Measurements from ENCODE around the gene PGBD1. TPM values are rescaled to one million over a fixed set of nuclear protein-coding genes. Genes with fewer than 3 reads are reported as not detected.
A peak's percentile ranks its signal among the peaks of the same experiment; 100 is the strongest.

The PGBD1 gene
- total RNA-seq, 1 experiment from 2014 or later: 12.0 TPM

DNA sequence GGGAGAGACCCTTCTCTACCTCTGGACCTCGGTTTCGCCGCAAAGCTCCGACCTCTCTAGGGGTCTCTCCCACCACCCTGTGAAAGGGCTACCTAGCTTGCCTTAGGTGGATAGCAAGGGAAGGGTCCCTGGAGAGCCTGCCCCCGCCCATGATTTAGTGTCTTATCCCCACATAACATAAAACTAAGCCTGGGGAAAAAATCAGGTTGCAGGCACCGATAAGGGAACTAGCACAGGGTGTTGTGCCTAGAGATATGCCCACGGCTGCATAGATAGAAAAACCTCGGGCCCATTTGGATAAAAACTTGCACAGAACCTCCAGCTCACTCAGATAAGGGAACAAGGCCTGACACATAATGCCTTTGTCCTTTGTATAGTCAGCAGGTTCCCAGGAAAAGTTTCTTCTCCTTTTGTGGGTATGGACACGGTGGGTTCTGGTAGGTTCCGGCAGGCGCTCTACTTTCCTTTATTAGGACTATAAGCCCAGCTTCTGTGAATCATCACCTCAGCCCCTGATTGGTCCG, 53.7 kb downstream of the PGBD1 start:
- no peak for DNase-seq (ENCODE audit: low spot score)

GRCh38 chr6:28335564-28336283, 54.4 kb downstream of the PGBD1 start, which contains the start of gene ZSCAN31:
TSS of gene ZSCAN31 (minus strand) at chr6:28336148. CDS start at chr6:28329683, 6,465 bp downstream.
- DNase-seq (ENCODE audit: low spot score): peak; percentile 98

- peak; percentile 61 for DNase-seq (ENCODE audit: low spot score)
Observed at GRCh38 chr6:28336284-28337120, 55.1 kb downstream of the PGBD1 start.

GRCh38 chr6:28337121-28337520, 55.7 kb downstream of the PGBD1 start:
- no peak for DNase-seq (ENCODE audit: low spot score)

GRCh38 chr6:28340310-28341095, 59.1 kb downstream of the PGBD1 start:
- DNase-seq (ENCODE audit: low spot score): no peak

DNA sequence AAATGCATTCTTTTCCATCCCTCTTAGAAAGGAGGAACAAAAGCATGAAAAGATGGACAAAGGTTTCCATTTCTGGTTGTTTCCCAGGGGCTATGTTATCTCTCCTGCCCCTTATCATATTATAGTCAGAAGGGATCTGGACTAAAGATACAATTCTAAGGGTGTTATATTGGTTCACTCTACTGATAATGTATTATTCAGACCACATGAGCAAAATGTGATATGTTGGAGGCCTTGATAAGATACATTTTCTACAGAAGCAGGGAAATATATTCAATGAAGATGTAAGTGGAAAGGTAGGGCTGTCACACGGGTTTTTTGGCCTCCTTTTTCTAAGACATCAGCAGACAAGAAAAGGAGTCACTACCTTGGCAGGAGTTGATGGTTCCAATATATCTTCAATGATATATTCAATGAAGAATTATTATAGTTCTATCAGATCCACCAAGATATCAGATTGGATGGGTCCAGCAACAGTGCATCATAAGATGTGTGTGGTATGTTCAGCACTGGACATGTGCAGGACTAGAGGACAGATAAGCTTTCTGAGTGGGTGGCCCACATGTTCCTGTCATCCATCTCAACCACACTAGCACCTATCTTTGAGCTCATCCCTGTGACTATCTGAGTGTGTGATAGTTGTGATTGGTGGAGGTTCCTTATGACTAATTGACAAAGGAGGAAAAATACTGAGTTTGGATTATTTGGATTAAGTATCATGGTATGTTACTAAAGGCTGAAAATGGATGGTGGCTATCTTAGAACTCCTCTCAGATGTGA, 62.7 kb downstream of the PGBD1 start:
- no peak for DNase-seq (ENCODE audit: low spot score)

GRCh38 chr6:28345201-28345600, 63.8 kb downstream of the PGBD1 start:
- DNase-seq (ENCODE audit: low spot score): no peak

DNA sequence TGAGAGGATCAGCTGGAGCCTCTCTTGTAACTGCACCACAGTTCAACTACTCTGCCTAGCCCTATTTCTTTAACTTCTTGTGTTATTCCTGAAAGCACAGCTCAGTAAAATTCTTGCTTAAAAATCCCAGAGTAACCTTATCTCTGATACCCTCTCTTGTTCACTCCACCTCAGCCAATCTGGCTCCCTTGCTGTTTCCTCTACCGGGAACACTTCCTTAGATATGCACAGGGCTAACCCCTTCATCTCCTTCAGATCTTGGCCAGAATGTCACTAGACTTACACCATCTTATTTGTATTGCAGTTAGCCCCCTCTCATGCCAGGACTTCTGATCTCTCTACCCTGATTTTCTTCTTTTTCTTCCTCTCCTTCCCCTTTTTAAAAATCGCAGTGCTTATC, 65.7 kb downstream of the PGBD1 start:
- no peak for DNase-seq (ENCODE audit: low spot score)

GRCh38 chr6:28349344-28349891, 68.0 kb downstream of the PGBD1 start:
- no peak for DNase-seq (ENCODE audit: low spot score)

DNA sequence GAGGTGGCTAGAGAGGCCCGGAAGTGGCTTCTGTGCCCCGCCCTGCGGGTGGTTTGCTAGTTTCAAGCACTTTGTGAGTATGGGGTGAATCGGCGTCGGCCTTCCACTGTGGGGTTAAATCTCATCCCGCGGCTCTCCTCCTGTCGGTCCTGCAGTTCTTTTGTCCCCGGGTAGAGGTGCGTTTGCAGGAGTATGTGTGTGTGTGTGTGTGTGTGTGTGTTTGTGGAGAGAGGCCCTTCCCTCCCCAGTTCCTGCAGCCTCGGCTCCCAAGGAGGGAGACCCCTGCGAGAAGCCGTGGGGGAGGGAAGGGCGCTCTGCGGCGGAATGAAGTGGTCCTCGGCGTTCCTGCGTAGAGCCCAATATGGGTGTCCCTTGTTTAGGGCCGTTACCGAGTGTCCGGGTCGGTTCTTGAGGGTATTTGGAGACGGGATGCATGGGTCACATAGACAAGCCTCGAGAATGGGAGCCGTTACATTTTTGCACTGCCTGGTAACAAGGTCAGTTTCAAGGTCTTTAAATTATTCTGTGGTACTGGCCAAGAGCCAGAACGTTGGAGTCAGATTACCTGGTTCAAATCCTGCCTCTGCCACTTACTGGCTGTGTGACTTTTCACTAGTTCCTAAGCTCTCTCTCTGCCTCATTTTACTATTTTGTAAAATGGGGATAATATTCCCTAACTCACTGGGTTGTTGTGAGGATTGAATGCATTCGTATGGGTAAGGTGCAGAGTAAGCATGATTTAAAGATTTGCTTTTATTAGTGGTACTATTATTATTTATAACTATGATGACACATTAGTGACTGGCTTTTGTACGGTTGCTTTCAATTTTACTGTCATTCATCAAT, 68.7 kb downstream of the PGBD1 start, which contains the start of gene ZKSCAN3:
ZKSCAN3 (plus strand) TSS at position 56 of the 846 bp plus-strand sequence. CDS start 9,640 bp downstream, outside the sequence.
- DNase-seq (ENCODE audit: low spot score): peak; percentile 79

DNA sequence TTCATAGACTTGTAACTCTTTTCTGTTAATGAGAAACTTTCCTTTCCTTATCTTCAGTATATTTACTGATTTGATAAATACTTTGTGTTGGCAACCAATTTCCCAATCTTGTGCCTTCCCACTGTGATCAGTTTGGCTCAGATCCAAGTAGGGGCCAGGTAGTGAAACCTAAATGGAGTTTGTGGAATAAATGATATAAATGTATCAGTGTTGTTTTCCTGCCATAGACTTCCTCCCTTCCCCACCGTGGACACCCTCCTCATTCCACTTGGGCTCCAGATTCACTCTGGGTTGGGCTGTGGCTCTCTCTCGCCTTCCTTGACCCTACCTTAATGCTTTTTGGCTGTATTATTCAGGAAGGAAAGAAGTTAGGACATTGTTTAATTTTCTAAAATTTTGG, 69.7 kb downstream of the PGBD1 start:
- DNase-seq (ENCODE audit: low spot score): no peak

GRCh38 chr6:28351493-28351925, 70.1 kb downstream of the PGBD1 start:
- DNase-seq (ENCODE audit: low spot score): no peak

Other genes with a start within 250 kb of the PGBD1 start
- 0.09 and 1.4 TPM in 2 replicates for gene ZNF165, start 201.0 kb upstream of the PGBD1 start, total RNA-seq (2014; rRNA removed; shearing (Covaris generic))
- 7.7 and 9.9 TPM in 2 replicates for gene ZSCAN16, start 157.0 kb upstream of the PGBD1 start, total RNA-seq (2014; rRNA removed; shearing (Covaris generic))
- 10.2 and 10.4 TPM in 2 replicates for gene ZKSCAN8, start 139.7 kb upstream of the PGBD1 start, total RNA-seq (2014; rRNA removed; shearing (Covaris generic))
- 14.0 and 17.0 TPM in 2 replicates for gene ZSCAN9, start 56.3 kb upstream of the PGBD1 start, total RNA-seq (2014; rRNA removed; shearing (Covaris generic))
- 3.5 and 5.6 TPM in 2 replicates for gene ZKSCAN4, start 29.3 kb upstream of the PGBD1 start, total RNA-seq (2014; rRNA removed; shearing (Covaris generic))
- not detected in 2 replicates for gene NKAPL, start 22.3 kb upstream of the PGBD1 start, total RNA-seq (2014; rRNA removed; shearing (Covaris generic))
- gene ZSCAN26, start 14.4 kb upstream of the PGBD1 start, total RNA-seq (2014; rRNA removed; shearing (Covaris generic)): 16.9 and 18.7 TPM in 2 replicates
- gene ZSCAN31, start 54.6 kb downstream of the PGBD1 start, total RNA-seq (2014; rRNA removed; shearing (Covaris generic)): 17.4 and 24.4 TPM in 2 replicates
- 3.7 and 5.0 TPM in 2 replicates for gene ZKSCAN3, start 68.4 kb downstream of the PGBD1 start, total RNA-seq (2014; rRNA removed; shearing (Covaris generic))
- 5.3 and 7.3 TPM in 2 replicates for gene ZSCAN12, start 118.2 kb downstream of the PGBD1 start, total RNA-seq (2014; rRNA removed; shearing (Covaris generic))
- 1.0 and 3.2 TPM in 2 replicates for gene ZSCAN23, start 161.9 kb downstream of the PGBD1 start, total RNA-seq (2014; rRNA removed; shearing (Covaris generic))
- gene GPX6, start 234.2 kb downstream of the PGBD1 start, total RNA-seq (2014; rRNA removed; shearing (Covaris generic)): not detected in 2 replicates
- gene GPX5, start 244.3 kb downstream of the PGBD1 start, total RNA-seq (2014; rRNA removed; shearing (Covaris generic)): not detected in 2 replicates

Data from A172 (cell line).